ENCODE measurements around the gene THOC6.
"Not testable (repeated sequence)": the region's sequence is repeated elsewhere in the genome, so short reads cannot be mapped to it uniquely, and the experiment has no call there.

- not testable (repeated sequence) for TF ChIP-seq ZNF239 (CRISPR knock-in tag; IDR thresholded peaks at IDR 0.05); MBD1 (CRISPR knock-in tag; IDR thresholded peaks at IDR 0.05); ZBTB11 (CRISPR knock-in tag; IDR thresholded peaks at IDR 0.05); CTCF (IDR thresholded peaks at IDR 0.05 in 2 of 3, conservative IDR thresholded peaks at IDR 0.05 in 1 of 3; ENCODE audit: insufficient read depth in 2 of 3, low read depth in 1 of 3, low read length in 3 of 3); ZNF121 (CRISPR knock-in tag; conservative IDR thresholded peaks at IDR 0.05)
Measured at GRCh38 chr16:3072148-3072547, 48.3 kb downstream of the THOC6 start.

Data from K562 (cell line).